HEK293 (cell line): ENCODE data around the gene PLPPR1.

Source experiments
- CTCF ChIA-PET: fragments of 350-600 bp; formaldehyde crosslinking; extraction: SDS; loops from one replicate; lab custom pipeline; 2021; ENCODE audit warnings: antibody characterized with exemption; lab: Yijun Ruan, JAX
- POLR2A ChIA-PET: fragments of 300-600 bp; formaldehyde crosslinking; extraction: SDS; loops from one replicate; lab custom pipeline; 2020; ENCODE audit warnings: antibody characterized with exemption, inconsistent platforms; lab: Yijun Ruan, JAX
- H3K27ac ChIP-seq: fragments of 200-500 bp; sonication (Bioruptor generic); 2 replicates; pipeline ENCODE4 v1.5.1; 2014; ENCODE audit warnings: low read depth, low read length, control low read depth, inconsistent platforms; ENCODE audit errors: extremely low read depth
- H3K36me3 ChIP-seq, 2 experiments: fragments of 200-500 bp in 1 of 2; sonication (Bioruptor generic) in 1 of 2; 1 replicate in 1 of 2; 2 replicates in 1 of 2; pipeline ENCODE4 v1.5.1; 2014 to 2017; ENCODE audit warnings: inconsistent platforms in 2 of 2, low read length in 2 of 2; ENCODE audit not compliant: control insufficient read depth in 2 of 2, insufficient read depth in 1 of 2
- H3K4me1 ChIP-seq: fragments of 200-500 bp; sonication (Bioruptor generic); 2 replicates; pipeline ENCODE4 v1.5.1; 2014; ENCODE audit warnings: mild to moderate bottlenecking, low read length, inconsistent platforms; ENCODE audit not compliant: control insufficient read depth, insufficient read depth
- H3K4me3 ChIP-seq: 2 replicates; pipeline ENCODE4 v1.5.1; 2011; ENCODE audit warnings: low read depth, mild to moderate bottlenecking, control low read depth, low read length, moderate library complexity
- H3K9me3 ChIP-seq: fragments of 200-500 bp; sonication (Bioruptor generic); 2 replicates; pipeline ENCODE4 v1.5.1; 2014; ENCODE audit warnings: low read depth, low read length, inconsistent platforms; ENCODE audit not compliant: control insufficient read depth, insufficient read depth
- CTCF ChIP-seq: fragments of 450-650 bp; formaldehyde crosslinking; IDR thresholded peaks from 2 replicates; pipeline ENCODE4 v1.5.1; 2016; ENCODE audit warnings: missing biosample characterization, missing genetic modification characterization
- HIC1 ChIP-seq: fragments of 450-650 bp; formaldehyde crosslinking; IDR thresholded peaks from 2 replicates; pipeline ENCODE4 v1.5.1; 2016; ENCODE audit warnings: missing biosample characterization, missing genetic modification characterization
- KLF16 ChIP-seq: fragments of 450-650 bp; formaldehyde crosslinking; IDR thresholded peaks from 2 replicates; pipeline ENCODE4 v1.5.1; 2017; ENCODE audit warnings: missing biosample characterization, missing genetic modification characterization
- KLF17 ChIP-seq: fragments of 450-650 bp; formaldehyde crosslinking; IDR thresholded peaks from 2 replicates; pipeline ENCODE4 v1.5.1; 2016; ENCODE audit warnings: missing biosample characterization, missing genetic modification characterization
- PRDM10 ChIP-seq: fragments of 450-650 bp; formaldehyde crosslinking; IDR thresholded peaks from 2 replicates; pipeline ENCODE4 v1.5.1; 2016; ENCODE audit warnings: missing biosample characterization, missing genetic modification characterization
- RBAK ChIP-seq: fragments of 450-650 bp; formaldehyde crosslinking; IDR thresholded peaks from 2 replicates; pipeline ENCODE4 v1.5.1; 2016; ENCODE audit warnings: missing biosample characterization, missing genetic modification characterization
- SP2 ChIP-seq: fragments of 450-650 bp; formaldehyde crosslinking; IDR thresholded peaks from 2 replicates; pipeline ENCODE4 v1.5.1; 2016; ENCODE audit warnings: missing biosample characterization, missing genetic modification characterization
- ZBTB21 ChIP-seq: fragments of 450-650 bp; formaldehyde crosslinking; IDR thresholded peaks from 2 replicates; pipeline ENCODE4 v1.5.1; 2017; ENCODE audit warnings: missing biosample characterization, missing genetic modification characterization
- ZBTB26 ChIP-seq: fragments of 450-650 bp; formaldehyde crosslinking; optimal IDR thresholded peaks from 2 replicates; pipeline ENCODE3; 2016; ENCODE audit warnings: missing biosample characterization, mild to moderate bottlenecking, missing genetic modification characterization
- ZBTB6 ChIP-seq: fragments of 450-650 bp; formaldehyde crosslinking; IDR thresholded peaks from 2 replicates; pipeline ENCODE4 v1.5.1; 2017; ENCODE audit warnings: missing biosample characterization, missing genetic modification characterization
- ZBTB8A ChIP-seq: fragments of 450-650 bp; formaldehyde crosslinking; IDR thresholded peaks from 2 replicates; pipeline ENCODE4 v1.5.1; 2016; ENCODE audit warnings: missing biosample characterization, missing genetic modification characterization
- ZNF132 ChIP-seq: fragments of 450-650 bp; formaldehyde crosslinking; IDR thresholded peaks from 2 replicates; pipeline ENCODE4 v1.5.1; 2017; ENCODE audit warnings: missing biosample characterization, missing genetic modification characterization, borderline replicate concordance
- ZNF174 ChIP-seq: fragments of 450-650 bp; formaldehyde crosslinking; IDR thresholded peaks from 2 replicates; pipeline ENCODE4 v1.5.0; 2017; ENCODE audit warnings: missing biosample characterization, mild to moderate bottlenecking, missing genetic modification characterization
- ZNF19 ChIP-seq: fragments of 450-650 bp; formaldehyde crosslinking; IDR thresholded peaks from 2 replicates; pipeline ENCODE4; 2016; ENCODE audit warnings: missing biosample characterization, missing genetic modification characterization, low read depth
- ZNF214 ChIP-seq: fragments of 450-650 bp; formaldehyde crosslinking; IDR thresholded peaks from 2 replicates; pipeline ENCODE4 v1.5.1; 2017; ENCODE audit warnings: missing biosample characterization, mild to moderate bottlenecking, missing genetic modification characterization, borderline replicate concordance
- ZNF221 ChIP-seq: fragments of 450-650 bp; formaldehyde crosslinking; IDR thresholded peaks from 2 replicates; pipeline ENCODE4 v1.5.1; 2017; ENCODE audit warnings: missing biosample characterization, missing genetic modification characterization, borderline replicate concordance
- ZNF501 ChIP-seq: fragments of 450-650 bp; formaldehyde crosslinking; IDR thresholded peaks from 2 replicates; pipeline ENCODE4 v1.5.1; 2016; ENCODE audit warnings: missing biosample characterization, missing genetic modification characterization
- ZNF530 ChIP-seq: fragments of 450-650 bp; formaldehyde crosslinking; IDR thresholded peaks from 2 replicates; pipeline ENCODE4 v1.5.1; 2016; ENCODE audit warnings: low read depth, missing biosample characterization, missing genetic modification characterization
- ZNF549 ChIP-seq: fragments of 450-650 bp; IDR thresholded peaks from 2 replicates; pipeline ENCODE4 v1.5.1; 2018; ENCODE audit warnings: missing biosample characterization, missing genetic modification characterization, mild to moderate bottlenecking, inconsistent platforms, moderate library complexity
- ZNF610 ChIP-seq: fragments of 450-650 bp; formaldehyde crosslinking; IDR thresholded peaks from 2 replicates; pipeline ENCODE4 v1.5.1; 2016; ENCODE audit warnings: missing biosample characterization, missing genetic modification characterization, borderline replicate concordance
- ZNF76 ChIP-seq: fragments of 450-650 bp; formaldehyde crosslinking; IDR thresholded peaks from 2 replicates; pipeline ENCODE4; 2016; ENCODE audit warnings: low read depth, missing biosample characterization, missing genetic modification characterization, borderline replicate concordance
- ZNF777 ChIP-seq: fragments of 450-650 bp; formaldehyde crosslinking; IDR thresholded peaks from 2 replicates; pipeline ENCODE4 v1.5.1; 2017; ENCODE audit warnings: missing biosample characterization, missing genetic modification characterization, borderline replicate concordance

The PLPPR1 gene

GRCh38 chr9:101028346-101029314 is at the start of gene PLPPR1:
Gene PLPPR1 (plus strand): TSS chr9:101028727.
- H3K4me3 ChIP-seq = peak within 1 kb of the TSS; percentile 70
- ChIA-PET CTCF (interaction anchor here (0.6 to 1.1 kb wide), 2 partner anchors 66 to 91 kb away, joined by 3 to 6 read pairs; no protein-coding TSS in a partner anchor), POLR2A (no interaction called here)
- H3K4me1 ChIP-seq = no peaks in the 10 kb centered on the region
- H3K36me3 ChIP-seq = no peaks in the 10 kb centered on the region
- no peak within 1 kb of the TSS for H3K27ac ChIP-seq
- H3K9me3 ChIP-seq = no peaks in the 10 kb centered on the region
- TF ChIP-seq ZNF610 (tag by site-specific recombination) = no peak
- TF ChIP-seq ZBTB26 (tag by site-specific recombination) = peak; percentile 96
- no peak for TF ChIP-seq ZNF549 (tag by site-specific recombination)
- TF ChIP-seq ZNF777 = peak; percentile 71; the same call in 1 of the 2 replicates
- no peak for TF ChIP-seq ZNF221 (tag by site-specific recombination)
- no peak for TF ChIP-seq RBAK (tag by site-specific recombination)
- TF ChIP-seq ZNF132 (tag by site-specific recombination) = no peak
- TF ChIP-seq PRDM10 (tag by site-specific recombination) = 0 out of 2 replicates have a peak, but pooled peaks have one; percentile 46
- TF ChIP-seq ZNF214 (tag by site-specific recombination) = no peak
- peak; percentile 31; the same call in 1 of the 2 replicates for TF ChIP-seq ZBTB8A (tag by site-specific recombination)
- TF ChIP-seq KLF17 (tag by site-specific recombination) = no peak; the same call in 1 of the 2 replicates
- TF ChIP-seq ZNF501 (tag by site-specific recombination) = 0 out of 2 replicates have a peak, but pooled peaks have one; percentile 26
- TF ChIP-seq CTCF (tag by site-specific recombination) = peak; percentile 35; the same call in 1 of the 2 replicates
- no peak for TF ChIP-seq ZNF174 (tag by site-specific recombination)
- TF ChIP-seq ZNF76 (tag by site-specific recombination) = peak; percentile 71; the same call in 1 of the 2 replicates
- no peak for TF ChIP-seq ZNF19 (tag by site-specific recombination)
- 0 out of 2 replicates have a peak, but pooled peaks have one; percentile 38 for TF ChIP-seq ZBTB6
- TF ChIP-seq ZBTB21 (tag by site-specific recombination) = no peak
- peak; percentile 11; the same call in 1 of the 2 replicates for TF ChIP-seq KLF16 (tag by site-specific recombination)
- no peak for TF ChIP-seq SP2 (tag by site-specific recombination)
- TF ChIP-seq HIC1 (tag by site-specific recombination) = no peak
- no peak for TF ChIP-seq ZNF530 (tag by site-specific recombination)
